GM13976 (cell line): ENCODE data around the gene PLEKHA7.

Source experiments
- DNase-seq: peaks from one replicate; pipeline ENCODE4 v3.0.0; 2012; ENCODE audit warnings: low spot score
- CTCF ChIP-seq: IDR thresholded peaks from 2 replicates; pipeline ENCODE4 v1.5.1; 2012; ENCODE audit warnings: borderline replicate concordance, mild to moderate bottlenecking; ENCODE audit not compliant: insufficient read depth; ENCODE audit errors: extremely low read depth, missing control alignments, control extremely low read depth
- in situ Hi-C: fragments of 300-500 bp; cut with MboI; formaldehyde crosslinking; loops from one replicate; pipeline ENCODE4 v1.12.0; 2022; ENCODE audit warnings: low sequenced_read_pairs, mixed read lengths, inconsistent platforms; ENCODE audit not compliant: unreplicated experiment

Gene PLEKHA7

GRCh38 chr11:16820324-16821092, 193.7 kb downstream of the PLEKHA7 start:
- DNase-seq = peak; percentile 79
- in situ Hi-C loops = no loop called here
- peak; percentile 83 for TF ChIP-seq CTCF

- DNase-seq = no peak
- no peak for TF ChIP-seq CTCF
- in situ Hi-C loops = loop anchor here (10.0 kb wide), 1 partner anchor 247 kb away; no protein-coding TSS in a partner anchor
Measured at GRCh38 chr11:16818284-16818683, 195.9 kb downstream of the PLEKHA7 start.

- TF ChIP-seq CTCF = no peak
- no peak for DNase-seq
- in situ Hi-C loops = loop anchor here (10.0 kb wide), 1 partner anchor 247 kb away; no protein-coding TSS in a partner anchor
Measured at GRCh38 chr11:16817351-16817750, 196.9 kb downstream of the PLEKHA7 start.

- in situ Hi-C loops = loop anchor here (10.0 kb wide), 1 partner anchor 248 kb away; no protein-coding TSS in a partner anchor
- no peak for DNase-seq
- TF ChIP-seq CTCF = no peak
Measured at GRCh38 chr11:16816358-16817270, 197.6 kb downstream of the PLEKHA7 start.

GRCh38 chr11:16815047-16815767, 199.0 kb downstream of the PLEKHA7 start:
- no peak for TF ChIP-seq CTCF
- DNase-seq = no peak
- in situ Hi-C loops = loop anchor here (10.0 kb wide), 1 partner anchor 250 kb away; no protein-coding TSS in a partner anchor
